D721Med (cell line): ENCODE measurements around the gene EFHD2.
A peak's percentile ranks its signal among the peaks of the same experiment; 100 is the strongest.
"Not testable (repeated sequence)": the region's sequence is repeated elsewhere in the genome, so short reads cannot be mapped to it uniquely, and the experiment has no call there.

ENCODE experiments used
- DNase-seq: peaks from one replicate; pipeline ENCODE4 v3.0.0; 2011; ENCODE audit warnings: low spot score; ENCODE audit not compliant: insufficient read length
- FAIRE-seq: peaks from 2 replicates; lab custom pipeline; 2011; peaks lifted over from hg19 to GRCh38; lab: Jason Lieb, UNC
- TF ChIP-seq, protein P1 (sequence below): IDR thresholded peaks from 2 replicates; pipeline ENCODE4 v1.5.1; 2012; ENCODE audit warnings: mild to moderate bottlenecking, control low read depth; ENCODE audit not compliant: insufficient read depth; ENCODE audit errors: missing control alignments

Gene EFHD2

GRCh38 chr1:15427280-15427666 lies 17.6 kb downstream of the EFHD2 start:
- TF ChIP-seq, protein P1, sequence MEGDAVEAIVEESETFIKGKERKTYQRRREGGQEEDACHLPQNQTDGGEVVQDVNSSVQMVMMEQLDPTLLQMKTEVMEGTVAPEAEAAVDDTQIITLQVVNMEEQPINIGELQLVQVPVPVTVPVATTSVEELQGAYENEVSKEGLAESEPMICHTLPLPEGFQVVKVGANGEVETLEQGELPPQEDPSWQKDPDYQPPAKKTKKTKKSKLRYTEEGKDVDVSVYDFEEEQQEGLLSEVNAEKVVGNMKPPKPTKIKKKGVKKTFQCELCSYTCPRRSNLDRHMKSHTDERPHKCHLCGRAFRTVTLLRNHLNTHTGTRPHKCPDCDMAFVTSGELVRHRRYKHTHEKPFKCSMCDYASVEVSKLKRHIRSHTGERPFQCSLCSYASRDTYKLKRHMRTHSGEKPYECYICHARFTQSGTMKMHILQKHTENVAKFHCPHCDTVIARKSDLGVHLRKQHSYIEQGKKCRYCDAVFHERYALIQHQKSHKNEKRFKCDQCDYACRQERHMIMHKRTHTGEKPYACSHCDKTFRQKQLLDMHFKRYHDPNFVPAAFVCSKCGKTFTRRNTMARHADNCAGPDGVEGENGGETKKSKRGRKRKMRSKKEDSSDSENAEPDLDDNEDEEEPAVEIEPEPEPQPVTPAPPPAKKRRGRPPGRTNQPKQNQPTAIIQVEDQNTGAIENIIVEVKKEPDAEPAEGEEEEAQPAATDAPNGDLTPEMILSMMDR: no peak
- FAIRE-seq (no peak), DNase-seq (no peak)

DNA sequence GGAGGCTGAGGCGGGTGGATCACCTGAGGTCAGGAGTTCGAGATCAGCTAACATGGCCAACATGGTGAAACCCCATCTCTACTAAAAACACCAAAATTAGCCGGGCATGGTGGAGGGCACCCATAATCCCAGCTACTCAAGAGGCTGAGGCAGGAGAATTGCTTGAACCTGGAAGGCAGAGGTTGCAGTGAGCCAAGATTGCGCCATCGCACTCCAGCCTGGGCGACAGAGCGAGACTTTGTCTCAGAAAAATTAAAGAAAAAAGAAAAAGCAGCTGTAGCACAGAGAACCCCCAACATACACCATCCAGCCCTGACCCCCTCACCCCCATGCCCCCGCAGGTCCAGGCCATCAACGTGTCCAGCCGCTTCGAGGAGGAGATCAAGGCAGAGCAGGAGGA lies 18.6 kb downstream of the EFHD2 start:
- FAIRE-seq, DNase-seq: not testable (repeated sequence)

DNA sequence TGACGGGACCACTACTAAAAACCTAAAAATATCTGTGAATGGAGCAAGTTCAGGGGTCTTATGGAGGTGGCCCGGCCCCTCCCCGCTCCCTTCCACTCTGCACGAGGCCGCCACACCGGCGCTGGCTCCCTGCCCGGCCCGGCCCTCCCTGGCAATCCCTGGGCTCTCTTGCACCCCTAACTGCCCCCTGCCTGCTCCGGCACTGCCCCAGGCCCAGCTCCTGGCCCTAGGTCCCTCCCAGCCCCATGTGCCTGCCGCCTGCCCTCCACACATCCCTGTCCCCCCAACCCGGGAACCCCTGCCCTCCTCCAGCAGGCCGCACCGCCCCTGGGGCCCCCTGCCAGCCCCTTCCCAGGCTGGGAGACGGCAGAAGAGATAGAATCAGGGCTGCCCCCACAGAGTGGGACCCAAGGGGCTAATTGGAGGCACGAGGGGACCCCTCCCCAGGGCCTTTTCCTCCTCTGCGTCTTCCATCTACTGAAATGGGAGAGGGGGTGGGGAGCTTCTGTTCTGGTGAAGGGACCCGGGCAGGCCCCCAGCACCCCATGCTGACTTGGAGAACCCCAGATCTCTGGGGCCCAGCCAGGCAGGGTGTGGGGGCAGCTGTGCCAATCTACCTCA lies 19.2 kb downstream of the EFHD2 start:
- DNase-seq: no peak
- TF ChIP-seq, protein P1: no peak
- FAIRE-seq: no peak

DNA sequence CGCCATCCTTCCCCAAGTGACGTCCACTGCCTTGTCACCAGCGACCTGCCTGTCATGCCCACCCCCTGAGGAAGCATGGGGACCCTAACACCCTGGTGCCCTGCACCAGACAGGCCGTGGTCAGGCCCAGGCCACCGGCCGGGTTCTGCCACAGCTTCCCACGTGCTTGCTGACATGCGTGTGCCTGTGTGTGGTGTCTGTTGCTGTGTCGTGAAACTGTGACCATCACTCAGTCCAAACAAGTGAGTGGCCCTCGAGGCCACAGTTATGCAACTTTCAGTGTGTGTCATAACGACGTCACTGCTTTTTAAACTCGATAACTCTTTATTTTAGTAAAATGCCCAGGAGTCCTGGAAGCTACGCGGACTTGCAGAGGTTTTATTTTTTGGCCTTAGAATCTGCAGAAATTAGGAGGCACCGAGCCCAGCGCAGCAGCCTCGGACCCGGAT lies 20.0 kb downstream of the EFHD2 start:
- no peak for FAIRE-seq
- TF ChIP-seq, protein P1: no peak
- no peak for DNase-seq

DNA sequence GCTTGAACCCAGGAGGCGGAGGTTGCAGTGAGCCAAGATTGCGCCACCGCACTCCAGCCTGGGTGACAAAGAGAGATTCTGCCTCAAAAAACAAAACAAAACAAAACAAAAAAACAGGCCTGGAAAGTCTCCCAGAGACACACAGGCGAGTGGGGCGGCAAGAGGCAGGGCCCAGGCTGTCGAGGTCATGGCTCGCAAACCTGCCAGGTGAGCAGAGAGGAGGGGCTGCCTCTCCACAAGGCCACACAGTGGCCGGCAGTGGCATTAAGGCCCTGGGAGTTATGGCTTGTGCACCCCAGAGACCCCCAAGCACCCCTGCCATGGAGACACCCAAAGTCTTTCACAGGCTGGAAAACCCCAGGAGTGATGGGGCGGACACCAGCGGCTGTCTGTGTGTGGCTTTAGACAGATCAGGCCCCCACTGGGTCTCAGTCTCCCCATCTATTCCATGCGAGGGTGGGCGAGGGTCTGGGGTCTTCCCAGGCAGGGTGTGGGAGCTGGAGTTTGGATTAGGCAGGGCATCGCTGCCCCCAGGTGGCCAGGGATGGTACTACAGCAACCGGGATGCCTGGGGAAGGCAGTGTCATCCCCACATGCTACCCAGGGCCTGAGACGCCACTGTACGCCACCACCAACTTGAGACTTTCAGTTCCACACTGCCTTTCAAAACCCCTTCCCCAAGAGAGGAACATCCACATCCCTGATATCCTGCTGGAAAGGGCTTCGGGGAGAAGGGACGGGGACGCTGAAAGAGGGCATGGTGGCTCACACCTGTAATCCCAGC lies 21.3 kb downstream of the EFHD2 start:
- FAIRE-seq (no peak), DNase-seq (peak; percentile 47)
- TF ChIP-seq, protein P1: peak; percentile 89

DNA sequence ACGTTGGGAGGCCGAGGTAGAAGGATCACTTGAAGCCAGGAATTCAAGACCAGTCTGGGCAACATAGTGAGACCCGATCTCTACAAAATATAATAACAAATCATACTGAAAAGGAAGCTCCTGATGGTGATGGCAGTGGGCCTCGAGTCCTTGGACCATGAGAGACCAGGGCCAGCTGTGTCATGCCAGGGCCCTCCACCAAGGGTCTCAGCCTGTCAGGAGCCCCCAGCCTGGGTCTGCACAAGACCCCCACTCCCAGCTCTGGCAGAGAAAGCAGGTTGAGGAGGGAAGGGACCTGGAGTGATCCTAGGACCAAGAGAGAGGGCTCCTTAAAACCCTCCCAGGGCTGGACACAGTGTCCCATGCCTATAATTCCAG lies 21.9 kb downstream of the EFHD2 start:
- TF ChIP-seq, protein P1: no peak

GRCh38 chr1:15432324-15432723 lies 22.6 kb downstream of the EFHD2 start:
- TF ChIP-seq, protein P1: no peak
- no peak for DNase-seq
- FAIRE-seq: no peak

More for the DNA sequence above, 21.9 kb downstream of the EFHD2 start:
- DNase-seq: no peak
- no peak for FAIRE-seq
